Omental fat pad (tissue), 4 donors: ENCODE measurements around the gene DNM1. TPM values are rescaled to one million over a fixed set of nuclear protein-coding genes. Genes with fewer than 3 reads are reported as not detected.

Experiments
- ATAC-seq: fragments of 150-250 bp; one replicate; pipeline ENCODE4 v1.9.1; 2016; ENCODE audit warnings: mild to moderate bottlenecking, moderate library complexity; ENCODE audit not compliant: low FRiP score
- DNase-seq: peaks from one replicate; pipeline ENCODE4 v3.0.0-alpha.2; 2019; ENCODE audit warnings: low spot score
- total RNA-seq, 4 donors: library from RNA; depleted of rRNA; stranded (reverse); fragments of >200 nt; gene quantifications; one replicate each; pipeline ENCODE4 v1.1.0, GENCODE V29; 2016
- TF ChIP-seq, protein P1 (sequence below), 3 donors: fragments of 450-650 bp; IDR thresholded peaks; one replicate each; pipeline ENCODE4 v1.5.1; 2016 to 2017; ENCODE audit warnings: antibody characterized with exemption in 3 of 3, mild to moderate bottlenecking in 3 of 3, moderate library complexity in 2 of 3

DNM1 gene
- total RNA-seq, 4 donors from 2014 or later, result 4.0 to 60.5 (median 20.0) TPM

DNA sequence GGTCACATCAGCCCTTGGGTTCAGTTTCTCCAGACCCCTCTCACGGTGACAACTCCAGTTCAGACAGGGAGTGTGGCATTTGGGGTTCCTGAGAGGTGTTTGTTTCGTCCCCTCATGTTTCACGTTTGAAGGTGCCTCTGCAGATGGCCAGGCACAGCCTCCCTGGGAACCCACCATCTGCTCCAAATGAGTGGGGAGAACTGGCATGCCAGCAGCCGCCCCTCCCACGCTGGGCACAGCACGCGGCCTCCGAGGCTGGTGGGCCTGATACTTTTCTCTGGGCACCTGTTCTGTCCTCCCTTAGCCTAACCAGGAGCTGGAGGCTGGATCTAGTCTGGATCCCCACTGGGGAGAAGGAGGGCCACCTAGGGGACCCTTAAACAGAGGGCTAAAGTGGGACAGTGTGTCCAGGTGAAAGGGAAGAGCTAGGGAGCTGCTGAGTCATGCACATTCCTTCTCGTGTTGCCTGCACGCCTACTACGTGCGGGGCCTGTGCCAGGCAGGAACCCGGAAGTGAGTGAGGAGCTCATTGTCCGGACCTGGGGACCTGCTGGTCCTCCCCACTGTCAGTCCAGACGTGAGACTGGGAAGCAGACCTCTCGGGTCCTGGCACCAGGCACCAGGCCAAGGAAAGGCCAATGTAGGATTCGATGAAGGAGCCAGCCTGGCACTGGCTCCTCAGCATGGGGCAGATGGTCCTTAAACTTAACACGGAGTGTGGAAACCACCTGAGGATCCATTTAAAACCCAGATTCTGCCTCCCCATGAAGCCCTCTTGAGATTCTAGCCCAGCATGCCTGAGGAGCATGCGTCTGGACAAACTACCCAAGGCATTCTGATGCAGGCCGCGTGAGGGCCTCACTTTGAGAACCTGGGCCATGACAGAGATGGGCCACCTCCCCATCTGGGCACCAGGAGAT lies 11.7 kb downstream of the DNM1 start:
- no peak for DNase-seq
- ATAC-seq, result no peak
- TF ChIP-seq, protein P1, sequence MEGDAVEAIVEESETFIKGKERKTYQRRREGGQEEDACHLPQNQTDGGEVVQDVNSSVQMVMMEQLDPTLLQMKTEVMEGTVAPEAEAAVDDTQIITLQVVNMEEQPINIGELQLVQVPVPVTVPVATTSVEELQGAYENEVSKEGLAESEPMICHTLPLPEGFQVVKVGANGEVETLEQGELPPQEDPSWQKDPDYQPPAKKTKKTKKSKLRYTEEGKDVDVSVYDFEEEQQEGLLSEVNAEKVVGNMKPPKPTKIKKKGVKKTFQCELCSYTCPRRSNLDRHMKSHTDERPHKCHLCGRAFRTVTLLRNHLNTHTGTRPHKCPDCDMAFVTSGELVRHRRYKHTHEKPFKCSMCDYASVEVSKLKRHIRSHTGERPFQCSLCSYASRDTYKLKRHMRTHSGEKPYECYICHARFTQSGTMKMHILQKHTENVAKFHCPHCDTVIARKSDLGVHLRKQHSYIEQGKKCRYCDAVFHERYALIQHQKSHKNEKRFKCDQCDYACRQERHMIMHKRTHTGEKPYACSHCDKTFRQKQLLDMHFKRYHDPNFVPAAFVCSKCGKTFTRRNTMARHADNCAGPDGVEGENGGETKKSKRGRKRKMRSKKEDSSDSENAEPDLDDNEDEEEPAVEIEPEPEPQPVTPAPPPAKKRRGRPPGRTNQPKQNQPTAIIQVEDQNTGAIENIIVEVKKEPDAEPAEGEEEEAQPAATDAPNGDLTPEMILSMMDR (IDR thresholded peaks at IDR 0.05), result no peak

DNA sequence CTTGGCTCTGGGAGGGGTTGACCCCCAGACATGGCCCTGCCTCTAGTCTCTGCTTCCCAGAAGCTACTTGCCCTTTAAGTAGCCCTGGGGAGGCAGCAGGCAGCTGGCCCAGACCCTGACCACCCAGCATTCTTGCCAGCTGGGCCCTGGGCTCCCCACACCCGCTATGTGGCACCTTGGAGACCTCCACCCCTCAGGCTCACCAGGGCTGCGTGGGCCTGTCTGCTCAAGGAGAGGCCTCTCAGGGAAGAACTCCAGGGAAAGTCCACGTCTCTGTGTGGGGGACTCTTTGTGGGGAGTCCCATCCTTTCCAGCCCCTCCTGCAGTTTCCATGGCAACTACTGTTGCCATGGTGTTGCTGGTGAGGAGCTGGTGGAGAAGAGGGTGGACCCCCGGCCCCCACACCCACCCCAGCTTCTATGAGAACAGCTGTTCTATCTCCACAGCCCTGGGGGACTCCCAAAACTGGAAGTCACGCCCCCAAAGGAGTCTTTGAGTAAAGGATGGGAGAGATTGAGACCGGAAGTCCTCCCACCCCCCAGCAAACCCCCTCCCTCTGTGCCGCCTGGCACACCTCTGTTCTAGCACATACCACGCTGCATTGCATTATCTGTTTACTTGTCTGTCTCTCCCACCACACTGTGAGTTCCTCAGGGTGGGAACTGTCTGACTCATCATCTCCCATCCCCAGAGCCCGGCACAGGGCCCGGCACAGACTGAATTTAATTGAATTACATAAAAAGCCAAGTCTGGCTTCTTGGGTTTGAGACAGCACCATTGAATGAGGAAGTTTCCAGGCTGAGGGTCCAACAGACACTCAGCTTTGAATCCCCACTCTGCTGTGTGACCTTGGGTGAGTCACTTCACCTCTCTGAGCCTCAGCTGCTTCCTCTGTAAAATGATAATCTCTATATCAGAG lies 12.6 kb downstream of the DNM1 start:
- peak; percentile 65 for ATAC-seq
- DNase-seq, result no peak
- TF ChIP-seq, protein P1 (IDR thresholded peaks at IDR 0.05), result no peak

DNA sequence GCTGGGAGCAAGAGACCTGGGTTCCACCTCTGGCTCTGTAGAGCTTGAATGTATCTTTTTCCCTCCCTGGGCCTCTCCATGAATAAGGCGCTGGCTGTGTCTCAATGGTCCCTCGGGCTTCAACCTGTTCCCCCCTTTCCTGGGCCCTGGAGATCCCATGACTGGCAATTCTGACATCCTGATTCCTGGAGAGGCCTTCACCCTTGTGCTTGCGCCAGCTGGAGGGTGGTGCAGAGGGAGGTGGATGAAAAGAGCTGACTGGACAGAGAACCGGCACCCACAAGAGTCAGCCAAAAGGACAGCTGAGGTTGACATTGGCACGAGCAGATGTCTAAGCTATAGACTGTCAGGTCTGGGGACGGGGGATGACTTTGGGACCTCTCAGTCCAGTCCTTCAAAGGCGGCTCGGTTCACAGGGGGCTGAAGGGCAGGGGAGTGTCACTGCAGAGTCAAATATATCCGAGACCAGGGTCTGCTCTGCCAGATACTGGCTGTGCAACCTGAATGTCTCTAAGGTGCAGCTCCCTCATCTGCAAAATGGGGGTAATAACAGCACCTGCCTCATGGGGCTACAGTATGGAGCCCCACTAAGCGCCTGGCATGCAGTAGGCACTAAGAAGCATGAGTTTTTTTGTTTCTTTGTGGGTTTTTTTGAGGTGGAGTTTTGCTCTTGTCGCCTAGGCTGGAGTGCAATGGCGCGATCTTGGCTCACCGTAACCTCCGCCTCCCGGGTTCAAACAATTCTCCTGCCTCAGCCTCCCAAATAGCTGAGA lies 13.8 kb downstream of the DNM1 start:
- DNase-seq (no peak), ATAC-seq (no peak)
- TF ChIP-seq, protein P1 (IDR thresholded peaks at IDR 0.05), result no peak

DNA sequence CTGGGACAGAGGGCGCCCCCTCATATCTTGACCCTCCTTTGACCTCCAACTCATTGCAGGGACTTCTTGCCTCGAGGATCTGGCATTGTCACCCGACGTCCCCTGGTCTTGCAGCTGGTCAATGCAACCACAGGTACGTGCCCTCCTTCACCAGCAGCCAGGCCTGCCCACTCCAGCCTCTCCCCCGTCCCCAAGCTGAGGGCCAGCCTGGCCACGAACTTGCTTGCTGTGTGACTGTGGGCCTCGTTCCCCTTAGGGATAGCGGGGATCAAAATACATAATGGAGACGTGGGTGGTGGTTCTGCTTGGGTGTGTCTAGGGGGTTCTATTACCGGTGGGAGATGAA lies 15.0 kb downstream of the DNM1 start:
- TF ChIP-seq, protein P1 (IDR thresholded peaks at IDR 0.05), result no peak
- no peak for DNase-seq
- no peak for ATAC-seq

DNA sequence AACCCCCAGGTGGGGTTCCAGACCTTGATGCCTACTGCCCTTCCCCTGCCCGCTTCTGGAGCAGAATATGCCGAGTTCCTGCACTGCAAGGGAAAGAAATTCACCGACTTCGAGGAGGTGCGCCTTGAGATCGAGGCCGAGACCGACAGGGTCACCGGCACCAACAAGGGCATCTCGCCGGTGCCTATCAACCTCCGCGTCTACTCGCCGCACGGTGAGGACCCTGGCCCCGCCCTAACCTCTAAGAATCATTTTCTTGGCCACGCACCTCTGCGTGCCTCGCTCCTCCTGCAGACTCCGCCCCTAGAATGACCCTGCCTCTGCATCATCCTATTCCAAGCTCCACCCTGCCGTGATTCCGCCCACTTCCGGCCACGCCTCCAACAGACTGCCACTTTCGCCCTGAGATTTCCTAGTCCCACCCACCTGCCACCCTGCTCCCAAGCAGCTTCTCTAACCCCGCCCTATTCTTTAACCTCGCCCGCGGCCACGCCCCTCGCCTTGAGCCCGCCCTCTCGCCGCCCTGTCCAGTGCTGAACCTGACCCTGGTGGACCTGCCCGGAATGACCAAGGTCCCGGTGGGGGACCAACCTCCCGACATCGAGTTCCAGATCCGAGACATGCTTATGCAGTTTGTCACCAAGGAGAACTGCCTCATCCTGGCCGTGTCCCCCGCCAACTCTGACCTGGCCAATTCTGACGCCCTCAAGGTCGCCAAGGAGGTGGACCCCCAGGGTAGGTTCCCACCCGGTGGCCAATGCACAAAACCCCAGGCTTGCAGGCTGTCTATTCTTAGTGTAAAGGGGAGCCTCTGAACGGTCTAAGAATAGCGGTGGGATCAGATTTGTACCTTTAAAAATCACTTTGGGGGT lies 15.6 kb downstream of the DNM1 start:
- ATAC-seq (peak; percentile 86), DNase-seq (peak; percentile 83)
- TF ChIP-seq, protein P1 (IDR thresholded peaks at IDR 0.05), result no peak

DNA sequence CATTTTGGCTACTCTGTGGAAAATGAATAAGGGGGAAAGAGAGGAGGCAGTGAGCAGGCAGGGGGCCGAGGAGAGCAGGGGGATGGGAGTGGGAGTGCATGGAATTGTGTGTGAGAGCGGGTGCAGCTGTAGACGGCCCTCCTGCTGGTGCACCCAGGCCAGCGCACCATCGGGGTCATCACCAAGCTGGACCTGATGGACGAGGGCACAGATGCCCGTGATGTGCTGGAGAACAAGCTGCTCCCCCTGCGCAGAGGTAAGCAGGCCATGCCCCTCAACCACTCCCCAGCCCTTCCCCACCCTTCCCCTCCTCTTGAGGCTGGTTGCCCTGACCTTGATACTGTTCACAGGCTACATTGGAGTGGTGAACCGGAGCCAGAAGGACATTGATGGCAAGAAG lies 16.7 kb downstream of the DNM1 start:
- DNase-seq (no peak), ATAC-seq (no peak)
- TF ChIP-seq, protein P1 (IDR thresholded peaks at IDR 0.05), result no peak
